GM10266 (cell line): ENCODE data around the gene MAN2B2.
A peak's percentile ranks its signal among the peaks of the same experiment; 100 is the strongest.

Source experiments
- DNase-seq: peaks from one replicate; pipeline ENCODE4 v3.0.0; 2012; ENCODE audit errors: extremely low spot score
- CTCF ChIP-seq: IDR thresholded peaks from 2 replicates; pipeline ENCODE4 v1.5.1; 2012; ENCODE audit warnings: mild to moderate bottlenecking, low read depth; ENCODE audit not compliant: control insufficient read depth, insufficient read depth; ENCODE audit errors: missing control alignments

MAN2B2 gene

GRCh38 chr4:6542951-6543350 is 32.0 kb upstream of the MAN2B2 start:
- no peak for DNase-seq
- no peak for TF ChIP-seq CTCF

- no peak for TF ChIP-seq CTCF
- no peak for DNase-seq
Measured at GRCh38 chr4:6546091-6546490, 28.9 kb upstream of the MAN2B2 start.

GRCh38 chr4:6546681-6547447 is 28.1 kb upstream of the MAN2B2 start:
- peak; percentile 78 for DNase-seq
- TF ChIP-seq CTCF, result peak; percentile 88

- TF ChIP-seq CTCF, result no peak
- no peak for DNase-seq
Measured at GRCh38 chr4:6548201-6548881, 26.6 kb upstream of the MAN2B2 start.

- DNase-seq, result no peak
- no peak for TF ChIP-seq CTCF
Measured at GRCh38 chr4:6548882-6549230, 26.1 kb upstream of the MAN2B2 start.

GRCh38 chr4:6549445-6549844 is 25.5 kb upstream of the MAN2B2 start:
- no peak for TF ChIP-seq CTCF
- DNase-seq, result no peak

GRCh38 chr4:6549890-6550620 is 24.9 kb upstream of the MAN2B2 start:
- DNase-seq, result no peak
- TF ChIP-seq CTCF, result no peak
